Prostate gland (tissue), 2 donors: ENCODE data around the gene SBF2. TPM values are rescaled to one million over a fixed set of nuclear protein-coding genes. Genes with fewer than 3 reads are reported as not detected.
A peak's percentile ranks its signal among the peaks of the same experiment; 100 is the strongest.

Experiments used
- DNase-seq: peaks from one replicate; pipeline ENCODE4 v3.0.0-alpha.2; 2019; ENCODE audit warnings: low spot score
- H3K27ac ChIP-seq, 2 donors: fragments of 200-600 bp; sonication (generic); 2 replicates each; pipeline ENCODE4 v1.5.1; 2017 to 2019
- H3K27me3 ChIP-seq: fragments of 200-600 bp; sonication (generic); replicated peaks from 2 replicates; pipeline ENCODE4 v1.5.1; 2019; ENCODE audit not compliant: insufficient read depth
- H3K36me3 ChIP-seq, 2 donors: fragments of 200-600 bp; sonication (generic); 1 replicate in 1 of 2; 2 replicates in 1 of 2; pipeline versions ENCODE4 v1.5.1 to v1.8.1; 2017 to 2019
- H3K4me1 ChIP-seq: fragments of 200-600 bp; sonication (generic); replicated peaks from 2 replicates; pipeline ENCODE4 v1.5.1; 2019
- H3K4me3 ChIP-seq, 2 donors: fragments of 200-600 bp; sonication (generic); 2 replicates each; pipeline ENCODE4 v1.5.1; 2017 to 2019
- H3K9me3 ChIP-seq: fragments of 200-600 bp; sonication (generic); 2 replicates; pipeline ENCODE4 v1.5.1; 2017
- POLR2A ChIP-seq: fragments of 450-650 bp; IDR thresholded peaks from one replicate; pipeline ENCODE4 v1.6.1; 2016; ENCODE audit warnings: antibody characterized with exemption, mild to moderate bottlenecking
- POLR2AphosphoS5 ChIP-seq: sonication (generic); formaldehyde crosslinking; IDR thresholded peaks from one replicate; pipeline ENCODE4 v1.6.1; 2017; ENCODE audit warnings: antibody characterized with exemption
- WGBS: methylation state at CpG from one replicate; pipeline ENCODE4 v1.1.5; 2018; 5-methylcytosine and 5-hydroxymethylcytosine counted together
- intact Hi-C: fragments of 100-400 bp; cut with DNase I; formaldehyde crosslinking; loops from one replicate; pipeline ENCODE4 v1.14.2; 2022
- total RNA-seq, 2 donors: library from RNA; depleted of rRNA; stranded (reverse); fragments of >200 nt; gene quantifications; one replicate each; pipeline ENCODE4 v1.1.0, GENCODE V29; 2016
- TF ChIP-seq, protein P1 (sequence below), 4 experiments: fragments of 200-600 bp in 2 of 4; fragments of 450-650 bp in 2 of 4; sonication (generic) in 2 of 4; IDR thresholded peaks; 1 replicate in 3 of 4; 2 replicates in 1 of 4; pipeline ENCODE4 v1.5.1; 2016 to 2019; ENCODE audit warnings: antibody characterized with exemption in 4 of 4, mild to moderate bottlenecking in 2 of 4, moderate library complexity in 2 of 4

The SBF2 gene
- total RNA-seq, 2 donors from 2014 or later = 35.9 to 56.7 TPM

DNA sequence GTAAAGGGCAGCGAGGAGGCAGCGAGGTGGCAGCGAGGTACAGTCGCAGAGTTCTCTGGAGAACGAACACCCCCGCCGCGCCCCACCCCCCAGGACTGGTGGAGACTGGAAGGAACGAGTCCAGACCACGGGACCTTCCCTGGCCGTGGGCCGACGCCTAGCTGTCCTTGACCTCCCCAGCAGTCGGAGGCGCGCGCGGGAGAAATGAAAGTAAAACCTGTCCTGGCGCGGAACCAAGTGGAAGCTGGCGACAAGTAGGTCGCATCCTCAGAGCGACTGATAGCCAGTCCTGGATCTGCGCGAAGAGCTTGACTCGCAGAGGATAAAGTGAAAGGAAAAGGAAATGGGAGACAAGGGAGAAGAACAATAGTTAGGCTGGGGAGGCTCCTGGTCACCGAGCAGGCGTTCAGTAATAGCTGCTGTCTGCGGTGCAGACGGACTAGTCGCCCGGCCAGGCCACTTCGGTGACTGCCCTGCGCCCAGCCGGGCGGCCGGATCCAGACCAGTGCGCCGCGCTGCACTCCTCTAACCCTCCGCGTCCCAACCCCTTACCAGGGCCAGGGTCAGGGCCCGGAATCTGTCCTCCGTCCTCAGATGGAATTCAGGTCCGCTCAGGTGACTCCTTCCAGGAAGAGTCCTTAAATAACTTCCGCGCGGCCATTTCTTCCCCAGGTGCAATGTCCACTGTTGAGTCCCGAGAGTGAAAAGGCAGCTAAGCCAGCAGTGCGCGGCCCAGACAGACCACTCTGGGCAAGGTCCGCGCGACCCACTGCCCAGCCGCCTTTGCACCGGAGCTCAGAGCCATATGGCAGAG lies 8.9 kb upstream of the SBF2 start:
- TF ChIP-seq, protein P1, sequence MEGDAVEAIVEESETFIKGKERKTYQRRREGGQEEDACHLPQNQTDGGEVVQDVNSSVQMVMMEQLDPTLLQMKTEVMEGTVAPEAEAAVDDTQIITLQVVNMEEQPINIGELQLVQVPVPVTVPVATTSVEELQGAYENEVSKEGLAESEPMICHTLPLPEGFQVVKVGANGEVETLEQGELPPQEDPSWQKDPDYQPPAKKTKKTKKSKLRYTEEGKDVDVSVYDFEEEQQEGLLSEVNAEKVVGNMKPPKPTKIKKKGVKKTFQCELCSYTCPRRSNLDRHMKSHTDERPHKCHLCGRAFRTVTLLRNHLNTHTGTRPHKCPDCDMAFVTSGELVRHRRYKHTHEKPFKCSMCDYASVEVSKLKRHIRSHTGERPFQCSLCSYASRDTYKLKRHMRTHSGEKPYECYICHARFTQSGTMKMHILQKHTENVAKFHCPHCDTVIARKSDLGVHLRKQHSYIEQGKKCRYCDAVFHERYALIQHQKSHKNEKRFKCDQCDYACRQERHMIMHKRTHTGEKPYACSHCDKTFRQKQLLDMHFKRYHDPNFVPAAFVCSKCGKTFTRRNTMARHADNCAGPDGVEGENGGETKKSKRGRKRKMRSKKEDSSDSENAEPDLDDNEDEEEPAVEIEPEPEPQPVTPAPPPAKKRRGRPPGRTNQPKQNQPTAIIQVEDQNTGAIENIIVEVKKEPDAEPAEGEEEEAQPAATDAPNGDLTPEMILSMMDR (IDR thresholded peaks at IDR 0.05) = peak in 2 of 4 experiments; percentile 12 to 37
- TF ChIP-seq POLR2A (peak; percentile 54), POLR2AphosphoS5 (peak; percentile 83)
- peak; percentile 92 for DNase-seq
- WGBS = 5% methylated on average over 56 of the region's 56 CpGs
- Histone ChIP-seq H3K27me3 (no peaks in the 10 kb centered on the region), H3K27ac (peak overlapping the region; percentile 95 to 96), H3K9me3 (no peaks in the 10 kb centered on the region), H3K4me1 (peaks cover 11% of the 10 kb centered on the region), H3K36me3 (no peaks in the 10 kb centered on the region), H3K4me3 (peak overlapping the region; percentile 54 to 58)
- intact Hi-C loops = loop anchor here (10.0 kb wide), 2 partner anchors 328 to 728 kb away; partner anchors contain the start of gene WEE1

DNA sequence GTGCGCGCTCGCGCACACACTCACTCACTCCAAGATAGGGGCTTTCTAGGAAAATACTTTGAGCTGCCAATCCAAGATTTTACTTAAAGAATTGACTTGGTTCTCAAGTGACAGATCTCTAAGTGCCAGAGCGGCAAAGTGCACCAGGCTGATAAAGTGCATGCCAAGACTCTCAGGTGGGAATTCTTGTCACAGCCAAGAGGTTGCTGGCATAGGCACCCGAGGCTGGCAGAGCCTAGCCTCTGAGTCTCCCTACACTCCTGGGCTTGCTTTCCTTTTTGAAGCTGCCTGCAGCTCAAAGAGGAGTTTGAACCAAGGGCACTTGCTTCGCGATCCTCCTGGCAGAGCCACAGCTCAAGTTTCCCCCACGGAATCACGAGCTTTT lies 8.3 kb upstream of the SBF2 start:
- H3K4me3 ChIP-seq = peak overlapping the region; percentile 54 to 58
- peak overlapping the region; percentile 95 to 96 for H3K27ac ChIP-seq
- peaks cover 11% of the 10 kb centered on the region for H3K4me1 ChIP-seq
- TF ChIP-seq POLR2AphosphoS5 = no peak
- no peak for TF ChIP-seq POLR2A
- TF ChIP-seq, protein P1 (IDR thresholded peaks at IDR 0.05) = no peak
- H3K36me3 ChIP-seq = no peaks in the 10 kb centered on the region
- no peak for DNase-seq
- no peaks in the 10 kb centered on the region for H3K9me3 ChIP-seq
- intact Hi-C loops = loop anchor here (10.0 kb wide), 2 partner anchors 328 to 728 kb away; partner anchors contain the start of gene WEE1
- no peaks in the 10 kb centered on the region for H3K27me3 ChIP-seq
- WGBS = 26% methylated on average over 10 of the region's 10 CpGs

DNA sequence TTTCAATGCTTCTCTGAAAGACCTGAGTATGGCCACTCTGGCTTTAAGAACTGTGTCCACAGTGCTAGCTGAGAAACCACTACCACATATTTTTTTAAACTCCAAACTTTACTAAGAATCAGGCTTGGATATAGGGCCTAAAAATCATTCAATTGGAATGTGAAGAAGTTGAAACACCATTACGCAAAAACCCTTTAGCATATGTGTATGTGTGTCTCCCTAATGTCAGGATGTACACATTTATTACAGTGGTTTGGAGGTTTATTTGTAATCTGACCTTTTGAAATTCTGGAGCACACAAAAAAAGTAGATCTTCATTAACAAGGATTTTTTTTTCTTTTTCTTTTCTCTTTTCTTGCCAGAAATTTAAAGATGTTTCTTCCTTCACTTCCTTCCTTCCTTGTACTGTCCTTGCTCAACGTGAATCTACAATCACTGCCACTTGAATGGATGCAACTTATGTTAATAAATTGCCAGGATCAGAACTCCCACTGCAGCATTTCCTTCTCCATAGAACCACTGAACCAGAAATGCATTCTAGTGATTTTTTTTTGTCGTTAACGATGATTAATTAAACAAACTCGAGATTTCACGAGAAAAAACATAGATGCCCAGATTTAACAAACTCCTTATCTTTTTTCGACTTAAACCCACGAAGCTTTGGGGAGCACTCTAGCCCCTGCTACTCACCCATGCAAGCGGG lies 7.8 kb upstream of the SBF2 start:
- intact Hi-C loops = loop anchor here (10.0 kb wide), 2 partner anchors 327 to 727 kb away; partner anchors contain the start of gene WEE1
- peaks cover 11% of the 10 kb centered on the region for H3K4me1 ChIP-seq
- peak overlapping the region; percentile 54 to 58 for H3K4me3 ChIP-seq
- no peaks in the 10 kb centered on the region for H3K9me3 ChIP-seq
- DNase-seq = no peak
- peak overlapping the region; percentile 95 to 96 for H3K27ac ChIP-seq
- no peaks in the 10 kb centered on the region for H3K27me3 ChIP-seq
- H3K36me3 ChIP-seq = no peaks in the 10 kb centered on the region
- 36% methylated on average over 9 of the region's 9 CpGs for WGBS
- TF ChIP-seq POLR2AphosphoS5 = no peak
- TF ChIP-seq, protein P1 (IDR thresholded peaks at IDR 0.05) = no peak
- TF ChIP-seq POLR2A = no peak

DNA sequence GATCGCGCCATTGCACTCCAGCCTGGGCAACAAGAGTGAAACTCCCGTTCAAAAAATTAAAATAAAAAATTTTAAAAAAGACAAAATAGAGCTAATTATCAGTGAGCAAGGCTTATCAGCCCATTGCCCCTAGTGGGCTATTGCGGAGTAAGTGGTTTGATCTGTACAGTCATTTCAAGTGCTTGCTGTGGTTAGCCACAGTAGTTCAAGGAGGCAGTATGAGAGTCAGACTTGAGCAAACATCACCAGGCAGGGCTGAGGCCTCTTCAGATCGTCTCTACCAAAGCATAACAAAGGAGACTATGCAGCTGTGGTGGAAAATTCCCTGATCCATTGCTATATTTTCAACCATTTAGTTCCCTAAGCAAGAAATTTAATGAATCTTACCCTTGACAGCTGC lies 4.3 kb upstream of the SBF2 start:
- WGBS = 93% methylated on average over 5 of the region's 5 CpGs
- peaks cover 4% of the 10 kb centered on the region for H3K4me1 ChIP-seq
- TF ChIP-seq, protein P1 (IDR thresholded peaks at IDR 0.05) = no peak
- no peaks in the 10 kb centered on the region for H3K36me3 ChIP-seq
- no peaks in the 10 kb centered on the region for H3K9me3 ChIP-seq
- no peaks in the 10 kb centered on the region for H3K27me3 ChIP-seq
- intact Hi-C loops = no loop called here
- DNase-seq = no peak
- H3K4me3 ChIP-seq = no peak overlapping the region
- no peak overlapping the region for H3K27ac ChIP-seq
